Measurements from ENCODE around the gene GDAP2.
"Not testable (repeated sequence)": the region's sequence is repeated elsewhere in the genome, so short reads cannot be mapped to it uniquely, and the experiment has no call there.

The GDAP2 gene

DNA sequence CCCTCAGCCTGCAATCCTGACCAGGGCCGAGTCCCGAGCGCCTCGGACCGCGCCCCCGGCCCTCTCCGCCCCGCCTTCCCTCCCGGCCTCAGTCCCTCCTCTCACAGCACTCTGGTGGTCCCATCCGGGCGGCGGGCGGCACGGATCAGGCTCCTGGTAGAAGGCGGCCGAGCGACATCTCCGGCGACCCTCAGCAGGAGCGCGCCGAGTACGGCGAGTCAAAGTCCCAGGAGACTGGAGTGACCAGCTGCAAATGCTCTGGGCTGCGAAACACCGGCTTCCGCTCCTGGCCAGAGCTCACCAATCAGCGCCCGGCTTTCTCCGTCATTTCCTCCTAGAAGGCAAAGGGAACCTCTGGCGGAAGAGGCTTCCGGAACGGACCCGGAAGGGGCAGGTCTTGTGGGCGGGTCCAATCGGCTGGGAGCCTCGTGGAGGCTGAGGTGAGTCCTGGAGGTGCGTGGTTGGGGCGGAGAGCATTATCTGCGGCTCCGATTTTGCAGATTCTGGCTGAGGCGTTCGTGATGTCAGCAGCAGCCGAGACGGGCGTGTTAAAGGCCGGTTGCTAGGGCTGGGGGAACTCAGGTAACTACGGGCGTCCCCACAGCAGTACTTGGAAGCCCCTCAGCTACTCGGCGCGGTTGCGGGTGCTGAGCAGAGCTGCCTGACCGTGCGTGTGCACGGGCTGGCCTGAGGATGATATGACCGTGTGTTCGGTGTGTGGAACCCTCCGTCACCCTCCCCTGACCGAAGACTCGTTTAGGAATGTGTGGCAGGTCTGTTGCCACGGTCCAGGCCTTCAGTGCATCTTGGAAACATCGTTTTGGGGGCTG, at the start of gene GDAP2, which contains the start of gene WDR3:
Gene GDAP2, minus strand, starts transcription at position 279 of the 830 bp plus-strand sequence. CDS start 9,264 bp downstream, outside the sequence.
Gene WDR3, plus strand, starts transcription at position 397 of the 830 bp plus-strand sequence. CDS start 3,581 bp downstream, outside the sequence.
- peak; percentile 95 to 99 (median 98) for DNase-seq

GRCh38 chr1:117976381-117976780, 47.0 kb upstream of the GDAP2 start:
- no peak for DNase-seq

GRCh38 chr1:117971777-117972176, 42.4 kb upstream of the GDAP2 start:
- DNase-seq: no peak

GRCh38 chr1:117970252-117970651, 40.8 kb upstream of the GDAP2 start:
- DNase-seq: no peak

DNA sequence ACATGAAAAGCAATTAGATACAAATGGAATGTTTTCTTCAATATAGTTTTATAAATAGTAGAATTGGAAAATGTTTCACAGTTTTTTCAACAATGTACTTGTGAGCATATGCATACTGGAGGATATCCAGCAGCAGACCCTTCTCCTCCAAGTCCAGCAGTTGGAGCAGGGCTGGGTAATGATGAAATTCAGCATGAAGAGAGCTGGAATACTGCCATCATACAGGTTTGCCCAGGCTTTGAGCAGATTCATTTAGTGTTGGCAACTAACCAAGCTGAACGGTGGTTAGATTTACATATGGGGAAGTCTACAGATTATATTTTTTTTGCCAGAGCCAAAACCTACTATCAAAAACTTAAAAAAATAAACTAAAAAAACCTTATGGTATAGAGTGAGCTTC, 38.5 kb upstream of the GDAP2 start:
- no peak for DNase-seq

DNA sequence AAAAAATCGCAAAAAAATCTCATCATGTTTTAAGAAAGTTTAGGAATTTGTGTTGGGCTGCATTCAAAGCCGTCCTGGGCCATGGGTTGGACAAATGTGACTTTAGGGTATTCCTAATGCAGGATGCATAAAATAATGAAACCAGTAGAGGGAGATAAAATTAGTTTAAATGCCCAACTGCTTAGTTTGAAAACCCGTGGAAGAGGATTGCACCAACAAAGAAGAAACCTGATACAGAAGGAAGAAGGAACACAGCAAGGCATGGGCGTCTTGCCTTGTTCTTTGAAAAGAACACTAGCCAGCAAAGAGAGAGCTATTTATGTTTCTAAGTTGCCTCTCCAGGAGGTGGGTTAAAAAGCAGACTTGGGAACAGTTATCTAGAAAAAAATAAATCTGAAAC, 38.1 kb upstream of the GDAP2 start:
- DNase-seq: no peak

- no peak for DNase-seq
Observed at GRCh38 chr1:117964290-117965038, 35.0 kb upstream of the GDAP2 start.

DNA sequence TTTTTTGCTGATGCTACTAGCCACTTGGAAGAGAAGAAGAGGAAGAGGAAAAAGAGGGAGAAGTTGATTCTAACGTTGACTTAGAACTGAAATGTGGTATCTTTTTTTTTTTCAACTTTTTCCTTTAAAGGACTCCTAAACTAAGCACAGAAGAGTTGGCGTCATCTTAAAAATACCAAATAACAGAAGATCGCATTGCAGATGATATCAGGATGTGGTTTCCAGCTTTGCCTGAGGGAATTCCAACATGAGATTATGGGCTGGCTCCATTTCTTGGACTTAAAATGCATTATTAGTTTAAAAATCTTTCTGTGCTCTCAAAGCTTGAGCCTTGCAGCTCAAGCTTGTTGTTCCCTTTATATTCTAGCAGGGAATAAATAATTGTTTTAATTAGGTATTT, 29.9 kb upstream of the GDAP2 start:
- DNase-seq: no peak

DNA sequence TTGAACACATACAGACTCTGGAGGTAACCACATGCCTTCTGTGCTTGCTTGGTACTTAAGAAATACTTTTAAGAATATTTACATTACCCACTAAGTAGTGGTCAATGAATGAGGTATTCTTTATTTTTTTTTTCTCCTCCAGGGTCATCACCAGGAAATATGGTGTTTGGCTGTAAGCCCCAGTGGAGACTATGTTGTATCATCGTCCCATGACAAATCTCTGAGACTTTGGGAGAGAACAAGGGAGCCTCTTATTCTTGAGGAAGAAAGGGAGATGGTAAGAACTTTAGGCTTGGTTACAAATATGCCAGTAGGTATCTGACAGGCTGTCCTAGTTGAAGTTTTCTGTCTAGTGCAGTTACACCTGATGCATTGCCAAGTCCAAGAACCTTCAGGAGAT, 23.0 kb upstream of the GDAP2 start:
- DNase-seq: no peak

DNA sequence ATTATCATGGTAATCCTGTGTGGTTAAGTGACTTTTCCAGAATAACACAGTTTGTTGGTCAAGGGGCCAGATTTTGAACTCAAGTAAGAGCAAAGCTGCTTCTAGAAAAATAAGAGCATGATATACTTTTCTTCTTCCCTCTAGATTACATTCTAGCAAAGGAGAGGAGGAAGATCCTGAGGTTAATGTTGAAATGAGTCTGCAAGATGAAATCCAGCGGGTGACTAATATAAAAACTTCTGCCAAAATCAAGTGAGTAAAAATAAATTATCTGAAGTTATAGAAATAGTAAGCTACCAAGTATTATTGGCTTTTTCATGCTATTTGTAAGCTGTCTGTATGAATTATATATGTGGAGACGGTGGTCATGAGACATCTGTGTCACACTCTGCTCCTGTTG, 12.9 kb upstream of the GDAP2 start:
- DNase-seq: no peak

GRCh38 chr1:117933769-117934168, 4.3 kb upstream of the GDAP2 start:
- DNase-seq: no peak

- no peak for DNase-seq
Observed at GRCh38 chr1:117932576-117932975, 3.2 kb upstream of the GDAP2 start.

DNA sequence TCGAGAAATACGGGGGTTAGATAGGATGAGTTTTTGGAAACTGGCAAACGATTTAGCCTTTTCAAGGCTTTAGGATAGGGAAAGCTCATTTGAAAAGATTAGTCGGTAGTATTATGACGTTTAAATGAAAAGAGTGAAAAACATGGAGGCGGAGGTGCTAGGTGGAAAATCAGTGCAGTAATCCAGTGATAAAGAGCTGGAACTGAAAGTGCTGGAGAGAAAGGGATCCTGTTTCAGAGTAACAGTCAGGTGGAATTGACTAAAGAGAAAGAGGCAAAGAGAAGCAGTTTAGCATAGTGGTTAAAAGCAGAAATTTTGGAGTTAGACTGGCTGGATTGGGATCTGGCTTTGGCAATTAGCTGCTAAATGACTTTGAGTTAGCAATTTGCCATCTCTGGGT, 1.1 kb upstream of the GDAP2 start:
- peak in 2 of 3 experiments; percentile 3 to 41 for DNase-seq

- DNase-seq: no peak
Observed at GRCh38 chr1:117930173-117930447, 689 bp upstream of the GDAP2 start.

DNA sequence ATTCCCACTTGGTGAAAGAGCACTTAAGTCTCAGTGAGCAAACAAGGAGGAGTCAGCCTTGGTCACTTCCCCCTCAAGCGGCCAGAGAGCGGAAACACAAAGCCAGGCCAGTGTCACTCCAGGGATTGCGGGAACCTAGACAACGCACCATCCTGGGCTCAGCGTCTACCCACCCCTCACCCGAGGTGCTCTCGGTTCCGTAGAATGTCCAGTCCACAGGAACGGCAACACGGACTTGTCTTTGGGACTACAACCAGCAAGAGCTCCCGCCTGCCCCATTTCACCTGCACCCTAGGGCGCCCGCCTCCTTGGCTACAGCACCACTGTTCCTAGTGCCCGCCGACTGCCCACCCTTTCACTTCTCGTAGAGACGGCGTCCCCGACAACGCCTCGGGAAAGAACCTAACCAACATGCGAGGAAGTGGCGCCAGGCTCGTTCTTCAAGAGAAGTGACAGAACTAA, 509 bp downstream of the GDAP2 start:
- peak; percentile 57 to 72 (median 71) for DNase-seq

GRCh38 chr1:117925981-117926380, 3.4 kb downstream of the GDAP2 start:
- DNase-seq: no peak

GRCh38 chr1:117922717-117923116, 6.7 kb downstream of the GDAP2 start:
- not testable (repeated sequence) for DNase-seq

DNA sequence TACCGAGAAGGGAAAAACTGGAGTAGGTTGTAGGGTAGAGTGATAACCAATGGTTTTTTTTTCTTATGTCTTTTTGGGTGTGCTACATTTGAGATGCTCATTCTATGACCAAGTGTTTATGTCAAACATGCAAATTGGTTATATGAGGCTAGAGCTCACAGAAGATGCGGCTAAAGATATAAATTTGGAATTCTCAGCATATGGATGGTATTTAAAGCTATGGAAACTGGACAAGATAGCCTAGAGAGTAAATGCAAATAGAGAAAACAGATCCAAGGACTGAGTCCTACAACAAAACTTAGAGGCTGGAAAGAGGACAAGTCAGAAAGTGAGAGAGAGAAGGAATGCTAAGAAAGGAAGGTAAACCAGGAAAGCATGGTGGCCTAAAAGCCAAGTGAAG, 7.4 kb downstream of the GDAP2 start:
- DNase-seq: no peak

DNA sequence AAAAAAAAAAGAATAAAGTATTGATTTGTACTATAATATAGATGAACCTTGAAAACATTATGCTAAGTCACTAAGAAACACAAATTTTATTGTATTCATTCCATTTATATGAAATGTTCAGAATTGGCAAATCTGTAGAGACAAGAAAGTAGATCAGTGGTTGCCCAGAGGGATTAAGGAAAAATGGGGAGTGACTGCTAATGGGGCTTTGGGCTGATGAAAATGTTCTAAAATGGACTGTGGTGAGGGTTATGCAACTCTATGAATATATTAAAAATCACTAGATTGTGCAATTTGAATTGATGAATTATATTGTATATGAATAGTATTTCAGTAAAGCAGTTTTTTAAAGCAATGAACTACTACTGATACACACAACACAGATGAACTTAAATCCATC, 10.0 kb downstream of the GDAP2 start:
- DNase-seq: no peak

GRCh38 chr1:117911051-117911450, 18.4 kb downstream of the GDAP2 start:
- DNase-seq: no peak

DNA sequence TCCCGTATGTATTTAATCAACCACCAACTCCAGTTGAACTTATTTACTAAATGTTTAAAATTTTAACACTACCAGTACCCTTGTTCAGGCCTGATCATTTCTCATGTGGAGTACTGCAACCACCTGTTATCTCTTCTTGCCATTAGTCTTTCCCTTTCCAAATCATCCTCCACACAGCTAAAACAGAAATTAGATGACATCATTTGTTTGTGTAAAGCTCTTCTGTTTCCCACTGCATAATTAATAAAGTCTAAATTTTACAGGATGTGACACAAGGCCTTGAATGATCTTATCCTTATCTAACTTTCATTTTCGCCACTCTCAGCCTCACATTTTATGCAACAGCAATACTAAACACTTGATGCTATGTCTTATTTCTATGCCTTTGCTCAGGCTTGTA, 24.4 kb downstream of the GDAP2 start:
- DNase-seq: no peak

DNA sequence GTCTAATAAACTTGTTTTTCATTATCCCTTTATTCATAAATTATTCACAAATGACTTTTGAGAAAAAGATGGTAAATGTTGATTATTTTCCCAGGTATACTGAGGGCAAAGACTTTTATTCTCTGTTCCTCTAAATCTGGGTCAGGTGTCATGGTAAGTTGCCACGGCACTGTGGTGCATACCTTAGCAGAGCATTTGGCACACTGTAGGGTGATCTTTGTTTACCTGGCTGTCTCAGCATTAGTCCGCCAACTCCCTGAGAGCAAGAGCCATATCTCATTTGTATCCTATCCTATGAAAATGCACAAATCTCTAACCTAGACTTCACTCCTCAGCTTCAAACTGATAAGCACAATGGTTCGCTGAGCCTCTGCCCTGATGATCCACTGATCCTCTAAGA, 24.9 kb downstream of the GDAP2 start:
- DNase-seq: no peak

DNA sequence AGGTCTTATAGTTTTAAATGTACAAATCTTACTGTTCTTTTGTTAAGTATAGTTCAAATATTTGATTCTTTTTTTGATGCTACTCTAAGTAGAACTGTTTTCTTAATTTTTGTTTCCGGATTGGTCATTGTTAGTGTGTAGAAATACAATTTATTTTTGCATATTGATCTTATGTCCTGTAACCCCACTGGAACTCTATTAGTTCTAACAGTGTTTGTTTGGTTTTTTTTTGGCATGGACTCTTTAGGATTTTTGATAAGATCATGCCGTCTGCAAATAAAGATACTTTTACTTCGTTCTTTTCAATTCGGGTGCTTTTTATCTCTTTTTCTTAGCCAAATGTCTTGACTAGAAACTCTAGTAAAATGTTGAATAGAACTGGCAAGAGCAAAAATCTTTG, 26.5 kb downstream of the GDAP2 start:
- DNase-seq: no peak

GRCh38 chr1:117899801-117900200, 29.6 kb downstream of the GDAP2 start:
- no peak for DNase-seq
